IPS-18c (cell line): Measurements from ENCODE around the gene RBMS3.
"Not testable (repeated sequence)": the region's sequence is repeated elsewhere in the genome, so short reads cannot be mapped to it uniquely, and the experiment has no call there.

Experiments used
- H3K4me3 ChIP-seq: 2 replicates; pipeline ENCODE4 v1.7.0; 2013; ENCODE audit warnings: low read depth, mild to moderate bottlenecking, low read length, moderate library complexity; ENCODE audit not compliant: insufficient read depth
- H3K9me3 ChIP-seq: one replicate; pipeline ENCODE4 v1.6.1; 2013; ENCODE audit warnings: mild to moderate bottlenecking, low read length, moderate library complexity; ENCODE audit not compliant: control insufficient read depth, insufficient read depth

The RBMS3 gene

GRCh38 chr3:29665688-29666087, 384.8 kb downstream of the RBMS3 start:
- H3K9me3 ChIP-seq = peaks cover 2% of the 10 kb centered on the region
- H3K4me3 ChIP-seq = no peak overlapping the region

GRCh38 chr3:29668233-29668632, 387.4 kb downstream of the RBMS3 start:
- Histone ChIP-seq H3K9me3 (peaks cover 2% of the 10 kb centered on the region), H3K4me3 (no peak overlapping the region)

GRCh38 chr3:29668728-29669127, 387.9 kb downstream of the RBMS3 start:
- peaks cover 2% of the 10 kb centered on the region for H3K9me3 ChIP-seq
- H3K4me3 ChIP-seq = no peak overlapping the region

GRCh38 chr3:29670476-29670875, 389.6 kb downstream of the RBMS3 start:
- not testable (repeated sequence) for H3K9me3 ChIP-seq, H3K4me3 ChIP-seq

GRCh38 chr3:29677421-29677820, 396.6 kb downstream of the RBMS3 start:
- no peak overlapping the region for H3K4me3 ChIP-seq

GRCh38 chr3:29679944-29680343, 399.1 kb downstream of the RBMS3 start:
- H3K9me3 ChIP-seq = no peaks in the 10 kb centered on the region
- no peak overlapping the region for H3K4me3 ChIP-seq

More at GRCh38 chr3:29677421-29677820, 396.6 kb downstream of the RBMS3 start:
- no peaks in the 10 kb centered on the region for H3K9me3 ChIP-seq

GRCh38 chr3:29683018-29683993, 402.4 kb downstream of the RBMS3 start:
- H3K4me3 ChIP-seq = no peak overlapping the region

GRCh38 chr3:29686889-29687592, 406.2 kb downstream of the RBMS3 start:
- H3K9me3 ChIP-seq = no peaks in the 10 kb centered on the region
- no peak overlapping the region for H3K4me3 ChIP-seq

More at GRCh38 chr3:29683018-29683993, 402.4 kb downstream of the RBMS3 start:
- H3K9me3 ChIP-seq = no peaks in the 10 kb centered on the region

- H3K9me3 ChIP-seq = no peaks in the 10 kb centered on the region
- H3K4me3 ChIP-seq = no peak overlapping the region
Measured at GRCh38 chr3:29690686-29691353, 409.9 kb downstream of the RBMS3 start.

GRCh38 chr3:29693863-29694262, 413.0 kb downstream of the RBMS3 start:
- no peak overlapping the region for H3K4me3 ChIP-seq
- H3K9me3 ChIP-seq = no peaks in the 10 kb centered on the region

GRCh38 chr3:29694331-29694730, 413.5 kb downstream of the RBMS3 start:
- no peaks in the 10 kb centered on the region for H3K9me3 ChIP-seq
- no peak overlapping the region for H3K4me3 ChIP-seq

GRCh38 chr3:29694783-29695182, 413.9 kb downstream of the RBMS3 start:
- Histone ChIP-seq H3K4me3 (no peak overlapping the region), H3K9me3 (no peaks in the 10 kb centered on the region)

- no peaks in the 10 kb centered on the region for H3K9me3 ChIP-seq
- H3K4me3 ChIP-seq = no peak overlapping the region
Measured at GRCh38 chr3:29695201-29695600, 414.3 kb downstream of the RBMS3 start.

GRCh38 chr3:29695643-29696198, 414.9 kb downstream of the RBMS3 start:
- no peaks in the 10 kb centered on the region for H3K9me3 ChIP-seq
- H3K4me3 ChIP-seq = no peak overlapping the region

- H3K9me3 ChIP-seq = no peaks in the 10 kb centered on the region
- no peak overlapping the region for H3K4me3 ChIP-seq
Measured at GRCh38 chr3:29696311-29696710, 415.4 kb downstream of the RBMS3 start.

- Histone ChIP-seq H3K4me3 (no peak overlapping the region), H3K9me3 (no peaks in the 10 kb centered on the region)
Measured at GRCh38 chr3:29697989-29698388, 417.1 kb downstream of the RBMS3 start.

GRCh38 chr3:29700256-29700655, 419.4 kb downstream of the RBMS3 start:
- no peaks in the 10 kb centered on the region for H3K9me3 ChIP-seq
- H3K4me3 ChIP-seq = no peak overlapping the region
